ENCODE results near the gene CD9.

The CD9 gene

DNA sequence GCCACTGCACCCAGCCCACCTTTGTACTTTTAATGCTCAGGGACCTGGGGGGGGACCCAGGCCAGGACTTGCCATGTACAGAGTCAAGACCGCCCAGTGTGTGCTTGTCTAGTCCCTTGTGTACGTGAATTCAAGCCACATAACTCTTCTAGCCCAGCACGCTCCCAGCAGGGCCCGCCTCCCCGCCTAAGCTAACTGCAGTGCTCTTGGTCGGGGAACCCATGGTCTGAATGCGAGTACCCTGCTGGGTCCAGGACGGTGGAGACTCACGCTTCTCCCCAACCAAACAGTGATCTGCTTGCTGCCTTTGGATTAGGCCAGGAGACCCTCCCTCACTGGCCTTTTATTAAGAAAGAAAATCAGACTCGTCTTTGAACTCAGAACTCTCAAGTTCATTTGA, 23.3 kb downstream of the CD9 start:
- H3F3A ChIP-seq (ENCODE audit: insufficient read depth, low read length): no peaks in the 10 kb centered on the region
- no peaks in the 10 kb centered on the region; the same call in 1 of the 2 replicates for H3K27me3 ChIP-seq (ENCODE audit: insufficient read depth, low read length)
- no peak overlapping the region for H2AFZ ChIP-seq (ENCODE audit: low read length)
- no peaks in the 10 kb centered on the region for H3K9me2 ChIP-seq (ENCODE audit: low read depth, low read length)
- peak overlapping the region; percentile 64 for H3K27ac ChIP-seq (ENCODE audit: low read depth, low read length, poor library complexity, severe bottlenecking)
- 0 out of 2 replicates have a peak, but pooled peaks cover 2% of the 10 kb centered on the region for H3K79me2 ChIP-seq (ENCODE audit: insufficient read depth, low read length)
- H3K9ac ChIP-seq (ENCODE audit: low read length): peak overlapping the region; percentile 10; the same call in 1 of the 2 replicates
- H3K36me3 ChIP-seq (ENCODE audit: insufficient read depth, low read length): peaks cover 16% of the 10 kb centered on the region; the same call in 1 of the 2 replicates
- no peaks in the 10 kb centered on the region for H4K20me1 ChIP-seq (ENCODE audit: insufficient read depth, low read length)
- H3K4me3 ChIP-seq (ENCODE audit: low read depth, low read length, poor library complexity, severe bottlenecking): no peak overlapping the region
- peaks cover 79% of the 10 kb centered on the region for H3K4me1 ChIP-seq (ENCODE audit: insufficient read depth, low read length, severe bottlenecking)
- H3K4me2 ChIP-seq (ENCODE audit: low read length): peak overlapping the region; percentile 23; the same call in 1 of the 2 replicates
- TF ChIP-seq EZH2 (IDR thresholded peaks at IDR 0.05; ENCODE audit: borderline replicate concordance, low read length) (no peak), CTCF (IDR thresholded peaks at IDR 0.05; ENCODE audit: low read length) (no peak)
- H3K9me3 ChIP-seq (ENCODE audit: low read length): no peaks in the 10 kb centered on the region

GRCh38 chr12:6224550-6224949, 24.4 kb downstream of the CD9 start:
- Histone ChIP-seq H3K9me3 (ENCODE audit: low read length) (no peaks in the 10 kb centered on the region), H3K9me2 (ENCODE audit: low read depth, low read length) (no peaks in the 10 kb centered on the region), H3K79me2 (ENCODE audit: insufficient read depth, low read length) (no peaks in the 10 kb centered on the region), H3K4me2 (ENCODE audit: low read length) (no peak overlapping the region), H3K27me3 (ENCODE audit: insufficient read depth, low read length) (no peaks in the 10 kb centered on the region; the same call in 1 of the 2 replicates), H3K27ac (ENCODE audit: low read depth, low read length, poor library complexity, severe bottlenecking) (peak overlapping the region; percentile 64), H4K20me1 (ENCODE audit: insufficient read depth, low read length) (no peaks in the 10 kb centered on the region), H3F3A (ENCODE audit: insufficient read depth, low read length) (no peaks in the 10 kb centered on the region), H3K4me1 (ENCODE audit: insufficient read depth, low read length, severe bottlenecking) (peaks cover 85% of the 10 kb centered on the region), H3K4me3 (ENCODE audit: low read depth, low read length, poor library complexity, severe bottlenecking) (no peak overlapping the region), H3K9ac (ENCODE audit: low read length) (no peak overlapping the region; the same call in 1 of the 2 replicates), H3K36me3 (ENCODE audit: insufficient read depth, low read length) (peaks cover 16% of the 10 kb centered on the region; the same call in 1 of the 2 replicates), H2AFZ (ENCODE audit: low read length) (no peak overlapping the region)
- TF ChIP-seq CTCF (IDR thresholded peaks at IDR 0.05; ENCODE audit: low read length): no peak
- TF ChIP-seq EZH2 (IDR thresholded peaks at IDR 0.05; ENCODE audit: borderline replicate concordance, low read length): no peak

GRCh38 chr12:6225630-6226001, 25.4 kb downstream of the CD9 start:
- peaks cover 85% of the 10 kb centered on the region for H3K4me1 ChIP-seq (ENCODE audit: insufficient read depth, low read length, severe bottlenecking)
- H4K20me1 ChIP-seq (ENCODE audit: insufficient read depth, low read length): no peaks in the 10 kb centered on the region
- no peaks in the 10 kb centered on the region for H3K79me2 ChIP-seq (ENCODE audit: insufficient read depth, low read length)
- peak overlapping the region; percentile 34 for H3K27ac ChIP-seq (ENCODE audit: low read depth, low read length, poor library complexity, severe bottlenecking)
- H3K9me2 ChIP-seq (ENCODE audit: low read depth, low read length): no peaks in the 10 kb centered on the region
- H3K9ac ChIP-seq (ENCODE audit: low read length): no peak overlapping the region
- H3K9me3 ChIP-seq (ENCODE audit: low read length): no peaks in the 10 kb centered on the region
- H3K4me3 ChIP-seq (ENCODE audit: low read depth, low read length, poor library complexity, severe bottlenecking): no peak overlapping the region
- no peak overlapping the region for H3K4me2 ChIP-seq (ENCODE audit: low read length)
- H3F3A ChIP-seq (ENCODE audit: insufficient read depth, low read length): no peaks in the 10 kb centered on the region
- H2AFZ ChIP-seq (ENCODE audit: low read length): no peak overlapping the region
- H3K27me3 ChIP-seq (ENCODE audit: insufficient read depth, low read length): no peaks in the 10 kb centered on the region
- no peak for TF ChIP-seq CTCF (IDR thresholded peaks at IDR 0.05; ENCODE audit: low read length)
- no peak for TF ChIP-seq EZH2 (IDR thresholded peaks at IDR 0.05; ENCODE audit: borderline replicate concordance, low read length)
- H3K36me3 ChIP-seq (ENCODE audit: insufficient read depth, low read length): peaks cover 16% of the 10 kb centered on the region; the same call in 1 of the 2 replicates

Data from OCI-LY1 (cell line).